K562 (cell line): ENCODE data around the gene ZNF433. TPM values are rescaled to one million over a fixed set of nuclear protein-coding genes. Genes with fewer than 3 reads are reported as not detected.

Experiments used
- CHD2 ChIP-seq: IDR thresholded peaks from 2 replicates; pipeline ENCODE4 v1.6.1; 2011; ENCODE audit warnings: low read depth, low read length
- CTBP1 ChIP-seq: fragments of 450-650 bp; IDR thresholded peaks from 2 replicates; pipeline ENCODE4 v1.6.1; 2016; ENCODE audit warnings: borderline replicate concordance
- EGR1 ChIP-seq: fragments of 450-650 bp; conservative IDR thresholded peaks from 2 replicates; pipeline ENCODE4 v1.6.1; 2017; ENCODE audit warnings: mild to moderate bottlenecking
- FOSL1 ChIP-seq: fragments of 200-800 bp; sonication (Bioruptor generic); conservative IDR thresholded peaks from 2 replicates; pipeline ENCODE4 v1.6.1; 2016; ENCODE audit warnings: missing genetic modification characterization, missing compliant biosample characterization
- GATA2 ChIP-seq: sonication (generic); formaldehyde crosslinking; IDR thresholded peaks from 2 replicates; pipeline ENCODE4 v1.4.0; 2020; ENCODE audit warnings: mild to moderate bottlenecking, missing genetic modification reagents
- HNRNPUL1 ChIP-seq: fragments of 200-400 bp; formaldehyde crosslinking; IDR thresholded peaks from 2 replicates; pipeline ENCODE4 v1.6.1; 2017; ENCODE audit warnings: low read length
- HSF4 ChIP-seq: fragments of 250-450 bp; sonication (Bioruptor Pico); IDR thresholded peaks from 2 replicates; pipeline ENCODE4 v2.1.2; 2022; ENCODE audit warnings: mild to moderate bottlenecking, moderate library complexity, borderline replicate concordance
- ILK ChIP-seq: fragments of 450-650 bp; IDR thresholded peaks from 2 replicates; pipeline ENCODE4 v1.6.1; 2016; ENCODE audit warnings: missing genetic modification characterization, low read depth, mild to moderate bottlenecking, missing compliant biosample characterization, moderate library complexity, borderline replicate concordance
- MYC ChIP-seq, 2 experiments: fragments of 250-450 bp in 1 of 2; sonication (Bioruptor Pico) in 1 of 2; IDR thresholded peaks; 2 replicates each; pipeline versions ENCODE4 v1.5.1 to v1.6.1; 2012 to 2021; ENCODE audit warnings: low read depth in 2 of 2, borderline replicate concordance in 1 of 2, improper control_type of control experiment in 1 of 2, low read length in 1 of 2, mild to moderate bottlenecking in 1 of 2, moderate library complexity in 1 of 2
- NCOA2 ChIP-seq, 2 experiments: fragments of 450-650 bp; IDR thresholded peaks; 2 replicates each; pipeline ENCODE4 v1.6.1; 2018; ENCODE audit warnings: mild to moderate bottlenecking in 2 of 2, moderate library complexity in 1 of 2; ENCODE audit not compliant: partially characterized antibody in 2 of 2
- NFIX ChIP-seq: fragments of 250-450 bp; sonication (Bioruptor Pico); IDR thresholded peaks from 2 replicates; pipeline ENCODE4 v1.4.0; 2020; ENCODE audit warnings: low read depth, mild to moderate bottlenecking, moderate library complexity
- NFXL1 ChIP-seq: fragments of 450-650 bp; formaldehyde crosslinking; IDR thresholded peaks from 2 replicates; pipeline ENCODE4 v1.4.0; 2021; ENCODE audit warnings: mild to moderate bottlenecking
- NFYB ChIP-seq: IDR thresholded peaks from 2 replicates; pipeline ENCODE4 v1.6.1; 2011; ENCODE audit warnings: mild to moderate bottlenecking, moderate library complexity; ENCODE audit not compliant: insufficient read length; ENCODE audit errors: extremely low read depth
- NRF1 ChIP-seq, 2 experiments: fragments of 450-650 bp; IDR thresholded peaks in 1 of 2; conservative IDR thresholded peaks in 1 of 2; 2 replicates each; pipeline ENCODE4 v1.6.1; 2014; ENCODE audit warnings: mild to moderate bottlenecking in 2 of 2
- POLR2A ChIP-seq: fragments of 450-650 bp; conservative IDR thresholded peaks from 2 replicates; pipeline ENCODE4 v1.6.1; 2016
- RBM22 ChIP-seq: fragments of 200-400 bp; formaldehyde crosslinking; IDR thresholded peaks from 2 replicates; pipeline ENCODE4 v1.6.1; 2018; ENCODE audit warnings: low read length, low read depth; ENCODE audit not compliant: poor library complexity, severe bottlenecking
- SIX5 ChIP-seq, 2 experiments: IDR thresholded peaks; 2 replicates each; pipeline ENCODE4 v1.6.1; 2011; ENCODE audit warnings: low read length in 2 of 2, borderline replicate concordance in 1 of 2, low read depth in 1 of 2, mild to moderate bottlenecking in 1 of 2, moderate library complexity in 1 of 2; ENCODE audit not compliant: insufficient read depth in 1 of 2
- TEAD4 ChIP-seq, 2 experiments: sonication (generic) in 1 of 2; formaldehyde crosslinking in 1 of 2; IDR thresholded peaks; 2 replicates each; pipeline versions ENCODE4 v1.6.1 to v1.8.0; 2012 to 2022; ENCODE audit warnings: borderline replicate concordance in 1 of 2, inconsistent platforms in 1 of 2, low read length in 1 of 2, mild to moderate bottlenecking in 1 of 2, missing genetic modification reagents in 1 of 2
- XRCC4 ChIP-seq: IDR thresholded peaks from one replicate; pipeline ENCODE4 v1.6.1; 2011; ENCODE audit not compliant: insufficient read depth, insufficient read length; ENCODE audit errors: extremely low read depth
- ZNF197 ChIP-seq: fragments of 200-800 bp; sonication (Bioruptor generic); IDR thresholded peaks from 2 replicates; pipeline ENCODE4 v1.6.1; 2016; ENCODE audit warnings: low read depth, missing genetic modification characterization, missing compliant biosample characterization
- ZNF79 ChIP-seq: fragments of 250-450 bp; sonication (Bioruptor Pico); IDR thresholded peaks from 2 replicates; pipeline ENCODE4 v1.4.0; 2020; ENCODE audit warnings: low read depth, mild to moderate bottlenecking, moderate library complexity
- ZNF830 ChIP-seq: fragments of 250-450 bp; sonication (Bioruptor Pico); IDR thresholded peaks from 2 replicates; pipeline ENCODE4 v1.5.0; 2021; ENCODE audit warnings: mild to moderate bottlenecking
- polyA plus RNA-seq, 8 experiments: library from polyadenylated mRNA; depleted of rRNA in 4 of 8; stranded (reverse) in 5 of 8; unstranded in 3 of 8; fragments of >200 nt; fragmentation: Nextera tagmentation in 2 of 8; fragmentation: Illumina TruSeq in 1 of 8; extraction: Ambion mirVana in 2 of 8; extraction: Trizol in 1 of 8; gene quantifications; 2 replicates each; pipeline versions ENCODE4 v1.2.1 to v1.2.3, GENCODE V29; 2011 to 2014; ENCODE audit warnings: inconsistent platforms in 1 of 8, missing spikeins in 1 of 8
- total RNA-seq, 7 experiments: library from RNA; depleted of rRNA in 6 of 7; stranded (reverse); fragments of >200 nt in 6 of 7; fragmentation: Illumina TruSeq in 2 of 7; extraction: Trizol in 2 of 7; gene quantifications; 2 replicates each; pipeline versions ENCODE4 v1.2.1 to v1.2.3, GENCODE V29; 2011 to 2021; ENCODE audit warnings: low replicate concordance in 1 of 7
- TF ChIP-seq, protein P1 (sequence below): fragments of 450-650 bp; formaldehyde crosslinking; IDR thresholded peaks from 2 replicates; pipeline ENCODE4 v1.4.0; 2022; ENCODE audit warnings: missing genetic modification characterization
- TF ChIP-seq, protein P2 (sequence below): fragments of 450-650 bp; formaldehyde crosslinking; IDR thresholded peaks from 2 replicates; pipeline ENCODE4 v1.4.0; 2020; ENCODE audit warnings: mild to moderate bottlenecking

ZNF433 gene
- total and polyA plus RNA-seq, 9 of the 15 experiments (the other 6 are each of a cell fraction or from before 2014, with no cell fraction given), result 2.0 to 4.1 (median 2.9) TPM

DNA sequence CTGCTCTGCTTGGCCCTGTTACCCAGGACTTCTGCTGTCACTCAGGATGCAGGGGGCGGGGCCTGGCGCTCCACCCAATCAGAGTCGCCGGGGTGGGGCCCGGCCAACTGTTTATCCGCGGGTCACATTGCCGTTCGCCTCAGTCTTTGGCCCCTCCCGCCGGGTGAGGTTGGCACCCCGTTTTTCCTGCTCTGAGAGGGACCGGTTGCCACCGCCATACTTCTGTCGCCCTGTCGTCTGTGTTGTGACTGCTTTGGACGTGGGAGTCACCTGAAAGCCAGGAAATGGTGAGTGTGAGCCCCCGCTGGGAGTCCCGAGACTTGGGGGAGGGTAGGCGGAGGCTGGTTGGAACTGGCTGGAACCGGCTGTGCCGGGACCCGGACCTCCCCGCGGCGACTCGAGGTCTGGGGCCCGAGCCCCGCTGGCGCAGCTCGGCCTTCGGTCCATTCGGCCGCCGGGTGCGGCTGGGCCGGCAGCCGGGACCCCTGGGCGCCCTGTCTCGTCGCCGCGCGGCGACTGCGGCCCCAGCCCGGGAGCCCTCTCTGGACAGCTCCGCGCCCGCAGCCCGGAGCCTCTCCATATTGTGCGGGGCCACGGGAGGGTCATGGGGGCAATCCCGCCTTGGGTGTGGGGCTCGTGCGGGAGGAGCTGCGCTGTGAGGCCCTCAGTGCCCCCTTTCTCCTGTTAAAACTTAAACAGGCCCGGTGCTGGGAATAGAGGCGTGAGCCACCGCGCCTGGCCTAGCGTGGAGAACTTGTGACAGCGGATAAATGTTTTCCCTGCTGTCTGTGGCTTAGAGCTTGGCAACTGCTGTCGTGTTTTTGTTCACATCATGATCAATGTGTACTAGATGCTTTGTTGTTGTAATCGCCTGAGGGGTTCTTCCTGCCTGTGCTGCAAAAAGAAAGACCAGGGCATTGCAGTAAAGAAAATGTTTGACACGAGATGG lies 29.4 kb upstream of the ZNF433 start, which contains the start of gene ZNF844 (continued):
- TF ChIP-seq NRF1 (conservative IDR thresholded peaks at IDR 0.05 in 1 of 2, IDR thresholded peaks at IDR 0.05 in 1 of 2) (peak in 1 of 2 experiments; percentile 9; a peak in 1 of 4 replicates), FOSL1 (no peak), ZNF79 (CRISPR knock-in tag) (no peak), CTBP1 (no peak), NFIX (CRISPR knock-in tag) (no peak), EGR1 (no peak; the same call in 1 of the 2 replicates), NCOA2 (IDR thresholded peaks at IDR 0.05; ENCODE audit: partially characterized antibody in 2 of 2) (no peak), HSF4 (CRISPR knock-in tag) (no peak), MYC (IDR thresholded peaks at IDR 0.05; ENCODE audit: low read depth, low read length) (no peak), MYC (CRISPR knock-in tag; IDR thresholded peaks at IDR 0.05; ENCODE audit: borderline replicate concordance, low read depth) (no peak), ZNF197 (CRISPR knock-in tag) (no peak), XRCC4 (no peak), ILK (tag) (no peak), NFXL1 (no peak), GATA2 (CRISPR knock-in tag) (no peak), POLR2A (peak; percentile 83), NFYB (peak; percentile 87), TEAD4 (IDR thresholded peaks at IDR 0.05; ENCODE audit: low read length) (no peak), TEAD4 (CRISPR knock-in tag; IDR thresholded peaks at IDR 0.05; ENCODE audit: borderline replicate concordance) (no peak), ZNF830 (CRISPR knock-in tag) (no peak), RBM22 (no peak), CHD2 (no peak), SIX5 (IDR thresholded peaks at IDR 0.05; ENCODE audit: borderline replicate concordance in 1 of 2, insufficient read depth in 1 of 2, low read depth in 1 of 2, low read length in 2 of 2) (no peak), HNRNPUL1 (no peak)
- TF ChIP-seq, protein P1, sequence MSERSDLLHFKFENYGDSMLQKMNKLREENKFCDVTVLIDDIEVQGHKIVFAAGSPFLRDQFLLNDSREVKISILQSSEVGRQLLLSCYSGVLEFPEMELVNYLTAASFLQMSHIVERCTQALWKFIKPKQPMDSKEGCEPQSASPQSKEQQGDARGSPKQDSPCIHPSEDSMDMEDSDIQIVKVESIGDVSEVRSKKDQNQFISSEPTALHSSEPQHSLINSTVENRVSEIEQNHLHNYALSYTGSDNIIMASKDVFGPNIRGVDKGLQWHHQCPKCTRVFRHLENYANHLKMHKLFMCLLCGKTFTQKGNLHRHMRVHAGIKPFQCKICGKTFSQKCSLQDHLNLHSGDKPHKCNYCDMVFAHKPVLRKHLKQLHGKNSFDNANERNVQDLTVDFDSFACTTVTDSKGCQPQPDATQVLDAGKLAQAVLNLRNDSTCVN, result no peak
- TF ChIP-seq, protein P2, sequence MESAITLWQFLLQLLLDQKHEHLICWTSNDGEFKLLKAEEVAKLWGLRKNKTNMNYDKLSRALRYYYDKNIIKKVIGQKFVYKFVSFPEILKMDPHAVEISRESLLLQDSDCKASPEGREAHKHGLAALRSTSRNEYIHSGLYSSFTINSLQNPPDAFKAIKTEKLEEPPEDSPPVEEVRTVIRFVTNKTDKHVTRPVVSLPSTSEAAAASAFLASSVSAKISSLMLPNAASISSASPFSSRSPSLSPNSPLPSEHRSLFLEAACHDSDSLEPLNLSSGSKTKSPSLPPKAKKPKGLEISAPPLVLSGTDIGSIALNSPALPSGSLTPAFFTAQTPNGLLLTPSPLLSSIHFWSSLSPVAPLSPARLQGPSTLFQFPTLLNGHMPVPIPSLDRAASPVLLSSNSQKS, result no peak
